Spinal cord (tissue), 10 donors: ENCODE data around the gene ZCCHC8. TPM values are rescaled to one million over a fixed set of nuclear protein-coding genes. Genes with fewer than 3 reads are reported as not detected.
A peak's percentile ranks its signal among the peaks of the same experiment; 100 is the strongest.
"Not testable (repeated sequence)": the region's sequence is repeated elsewhere in the genome, so short reads cannot be mapped to it uniquely, and the experiment has no call there.

ENCODE experiments used
- DNase-seq, 6 donors: peaks; one replicate each; pipeline versions ENCODE4 v3.0.0 to v3.0.0-alpha.2; 2013 to 2015; ENCODE audit warnings: low spot score in 6 of 6, low read depth in 4 of 6
- H3K27ac ChIP-seq: one replicate; pipeline ENCODE4 v1.5.1; 2013; ENCODE audit warnings: low read depth, low read length, control low read depth
- H3K27me3 ChIP-seq: one replicate; pipeline ENCODE4 v1.6.1; 2013; ENCODE audit warnings: low read length; ENCODE audit not compliant: control insufficient read depth, insufficient read depth
- H3K36me3 ChIP-seq: one replicate; pipeline ENCODE4 v1.6.1; 2013; ENCODE audit warnings: low read length; ENCODE audit not compliant: control insufficient read depth, insufficient read depth
- H3K4me1 ChIP-seq: one replicate; pipeline ENCODE4 v1.6.1; 2013; ENCODE audit warnings: low read length; ENCODE audit not compliant: control insufficient read depth, insufficient read depth
- H3K4me3 ChIP-seq: one replicate; pipeline ENCODE4 v1.5.1; 2013; ENCODE audit warnings: low read depth, low read length, control low read depth
- H3K9me3 ChIP-seq: one replicate; pipeline ENCODE4 v1.6.1; 2013; ENCODE audit warnings: low read length; ENCODE audit not compliant: control insufficient read depth, insufficient read depth
- WGBS: methylation state at CpG from one replicate; pipeline ENCODE4 v1.1.5; 2013; ENCODE audit warnings: missing lambda C conversion rate; ENCODE audit not compliant: insufficient coverage; 5-methylcytosine and 5-hydroxymethylcytosine counted together
- polyA plus RNA-seq, 2 donors: library from polyadenylated mRNA; unstranded; fragments of 120-200 nt; gene quantifications; one replicate each; pipeline ENCODE4 v1.2.1, GENCODE V29; 2013; ENCODE audit not compliant: insufficient read length in 2 of 2
- total RNA-seq, 2 donors: library from RNA; depleted of rRNA in 1 of 2; stranded (reverse); fragments of 120-200 nt in 1 of 2; fragments of >200 nt in 1 of 2; gene quantifications; one replicate each; pipeline versions ENCODE4 v1.2.3 to v1.2.4, GENCODE V29; 2013 to 2014
- donor health status: healthy.

Gene ZCCHC8
- total and polyA plus RNA-seq, 4 donors, result 25.7 to 40.3 (median 31.3) TPM

DNA sequence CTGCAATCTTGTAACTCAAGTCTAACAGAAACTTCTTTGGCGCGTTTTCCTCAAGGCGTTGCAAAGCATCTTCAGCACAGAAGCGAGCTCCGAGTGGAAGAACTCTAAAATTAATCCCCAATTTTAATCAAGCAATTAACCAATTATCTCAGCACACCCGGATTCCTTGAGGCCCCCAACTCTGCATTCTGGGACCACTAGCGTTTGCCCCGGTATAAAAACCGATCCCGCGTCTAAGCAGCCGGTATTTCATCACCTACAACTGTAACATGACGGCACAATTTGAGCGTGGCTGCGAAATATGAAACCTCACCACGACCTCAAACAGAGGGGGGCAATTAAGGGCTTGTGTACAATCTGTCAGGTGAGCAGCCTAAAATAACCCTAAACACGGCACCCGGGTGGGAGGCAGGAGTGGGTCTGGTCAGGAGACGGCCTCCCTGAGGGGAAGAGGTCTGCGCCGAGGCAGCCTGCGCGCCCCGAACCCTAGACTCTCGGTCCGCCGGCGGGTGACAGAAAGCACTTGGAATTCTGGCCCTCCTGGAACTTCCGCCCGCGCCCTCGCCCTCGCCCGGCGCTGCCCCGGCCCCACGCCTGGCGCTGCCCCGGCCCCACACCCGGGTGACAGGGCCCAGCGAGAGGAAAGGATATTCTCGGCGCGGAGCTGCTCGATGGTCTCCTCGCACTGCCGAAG, 594 bp downstream of the ZCCHC8 start:
- peaks cover 15% of the 10 kb centered on the region for H3K4me1 ChIP-seq
- H3K36me3 ChIP-seq, result peaks cover 31% of the 10 kb centered on the region
- H3K27ac ChIP-seq, result peak overlapping the region; percentile 97
- no peaks in the 10 kb centered on the region for H3K27me3 ChIP-seq
- WGBS, result under 1% methylated on average over 43 of the region's 47 CpGs
- peak in 4 of 6 donors; percentile 10 to 68 (median 23) for DNase-seq
- no peaks in the 10 kb centered on the region for H3K9me3 ChIP-seq
- peak overlapping the region; percentile 85 for H3K4me3 ChIP-seq

DNA sequence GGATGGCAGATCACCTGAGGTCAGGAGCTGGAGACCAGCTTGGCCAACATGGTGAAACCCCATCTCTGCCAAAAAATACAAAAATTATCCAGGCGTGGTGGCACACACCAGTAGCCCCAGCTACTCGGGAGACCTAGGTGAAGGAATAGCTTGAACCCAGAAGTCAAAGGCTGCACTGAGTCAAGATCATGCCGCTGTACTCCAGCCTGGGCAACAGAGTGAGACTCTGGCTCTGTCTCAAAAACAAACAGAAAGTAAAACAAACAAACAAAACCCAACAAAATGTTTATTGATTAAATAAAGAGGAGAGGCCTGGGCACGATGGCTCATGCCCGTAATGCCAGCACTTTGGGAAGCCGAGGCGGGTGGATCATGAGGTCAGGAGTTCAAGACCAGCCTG, 5.5 kb downstream of the ZCCHC8 start:
- no peak for DNase-seq
- 100% methylated on average over 2 of the region's 7 CpGs for WGBS
- Histone ChIP-seq H3K4me3 (no peak overlapping the region), H3K27ac (no peak overlapping the region), H3K27me3 (no peaks in the 10 kb centered on the region), H3K9me3 (no peaks in the 10 kb centered on the region), H3K4me1 (peaks cover 10% of the 10 kb centered on the region), H3K36me3 (peaks cover 38% of the 10 kb centered on the region)

GRCh38 chr12:122493222-122493621, 7.5 kb downstream of the ZCCHC8 start:
- not testable (repeated sequence) for H3K4me3 ChIP-seq, H3K27me3 ChIP-seq, H3K27ac ChIP-seq, H3K4me1 ChIP-seq, H3K9me3 ChIP-seq, DNase-seq
- 100% methylated on average over 2 of the region's 6 CpGs for WGBS
- H3K36me3 ChIP-seq, result peaks cover 48% of the 10 kb centered on the region

- Histone ChIP-seq H3K27me3 (no peaks in the 10 kb centered on the region), H3K27ac (no peak overlapping the region), H3K9me3 (no peaks in the 10 kb centered on the region), H3K36me3 (peaks cover 48% of the 10 kb centered on the region), H3K4me1 (no peaks in the 10 kb centered on the region), H3K4me3 (no peak overlapping the region)
- no peak for DNase-seq
- 100% methylated on average over 1 of the region's 2 CpGs for WGBS
Observed at GRCh38 chr12:122491991-122492390, 8.7 kb downstream of the ZCCHC8 start.

- Histone ChIP-seq H3K9me3 (no peaks in the 10 kb centered on the region), H3K4me3 (no peak overlapping the region), H3K27ac (no peak overlapping the region), H3K36me3 (peaks cover 62% of the 10 kb centered on the region), H3K4me1 (no peaks in the 10 kb centered on the region), H3K27me3 (no peaks in the 10 kb centered on the region)
- 100% methylated on average over 1 of the region's 2 CpGs for WGBS
- DNase-seq, result no peak
Observed at GRCh38 chr12:122489038-122489437, 11.7 kb downstream of the ZCCHC8 start.

- not testable (repeated sequence) for H3K4me1 ChIP-seq, H3K27me3 ChIP-seq, H3K9me3 ChIP-seq, DNase-seq, H3K4me3 ChIP-seq, H3K27ac ChIP-seq
- WGBS, result 97% methylated on average over 3 of the region's 3 CpGs
- peaks cover 56% of the 10 kb centered on the region for H3K36me3 ChIP-seq
Observed at GRCh38 chr12:122487807-122488206, 12.9 kb downstream of the ZCCHC8 start.

DNA sequence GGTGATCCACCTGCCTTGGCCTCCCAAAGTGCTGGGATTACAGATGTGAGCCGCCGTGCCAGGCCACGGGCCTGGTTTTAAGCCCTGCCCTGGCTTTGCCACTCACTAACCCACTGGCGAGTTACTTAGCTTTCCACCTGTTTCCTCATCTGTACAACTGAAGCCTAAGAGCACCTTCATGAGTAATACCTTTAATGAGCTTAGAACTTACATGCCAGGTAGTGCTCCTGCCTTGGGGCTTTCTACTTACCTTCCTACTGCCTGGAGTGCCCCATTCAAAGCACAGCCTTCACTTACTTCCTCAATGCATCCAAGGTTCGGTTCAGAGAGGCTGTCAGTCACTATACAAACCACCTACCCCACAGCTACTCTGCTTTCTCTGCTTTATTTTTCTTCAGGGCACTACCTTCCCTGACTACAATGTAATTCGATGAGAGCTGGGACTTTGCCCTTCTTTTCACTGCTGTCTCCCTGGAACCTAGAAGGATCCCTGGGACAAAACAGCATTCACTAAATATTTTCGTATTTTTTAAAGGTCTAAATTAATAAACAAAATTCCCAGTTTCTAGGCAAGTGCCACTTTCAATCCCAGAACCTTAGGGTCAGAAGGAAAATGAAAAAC, 13.8 kb downstream of the ZCCHC8 start:
- no peaks in the 10 kb centered on the region for H3K4me1 ChIP-seq
- no peaks in the 10 kb centered on the region for H3K27me3 ChIP-seq
- H3K36me3 ChIP-seq, result peaks cover 55% of the 10 kb centered on the region
- H3K9me3 ChIP-seq, result no peaks in the 10 kb centered on the region
- 100% methylated on average over 7 of the region's 7 CpGs for WGBS
- no peak overlapping the region for H3K4me3 ChIP-seq
- no peak overlapping the region for H3K27ac ChIP-seq
- DNase-seq, result no peak

GRCh38 chr12:122486360-122486759, 14.4 kb downstream of the ZCCHC8 start:
- H3K9me3 ChIP-seq, H3K27me3 ChIP-seq, DNase-seq, H3K4me3 ChIP-seq, H3K4me1 ChIP-seq, H3K27ac ChIP-seq: not testable (repeated sequence)
- WGBS, result no CpG with 5 or more reads among the region's 6 CpGs
- H3K36me3 ChIP-seq, result peaks cover 50% of the 10 kb centered on the region

- not testable (repeated sequence) for H3K9me3 ChIP-seq, H3K27ac ChIP-seq, DNase-seq, H3K4me1 ChIP-seq, H3K27me3 ChIP-seq, H3K4me3 ChIP-seq
- 100% methylated on average over 1 of the region's 1 CpG for WGBS
- H3K36me3 ChIP-seq, result peaks cover 54% of the 10 kb centered on the region
Observed at GRCh38 chr12:122484385-122484784, 16.3 kb downstream of the ZCCHC8 start.

GRCh38 chr12:122483969-122484368, 16.8 kb downstream of the ZCCHC8 start:
- no peaks in the 10 kb centered on the region for H3K27me3 ChIP-seq
- no peaks in the 10 kb centered on the region for H3K4me1 ChIP-seq
- peaks cover 54% of the 10 kb centered on the region for H3K36me3 ChIP-seq
- no peak overlapping the region for H3K27ac ChIP-seq
- DNase-seq, result no peak
- no peak overlapping the region for H3K4me3 ChIP-seq
- H3K9me3 ChIP-seq, result no peaks in the 10 kb centered on the region
- WGBS, result 100% methylated on average over 1 of the region's 5 CpGs
